H1 (cell line): Measurements from ENCODE around the gene AKT1. TPM values are rescaled to one million over a fixed set of nuclear protein-coding genes. Genes with fewer than 3 reads are reported as not detected.

Source experiments
- ASH2L ChIP-seq: fragments of 200-600, 300-600 bp; sonication (generic); IDR thresholded peaks from one replicate; pipeline ENCODE4 v1.7.1; 2017; ENCODE audit warnings: low read length
- BACH1 ChIP-seq: IDR thresholded peaks from 2 replicates; pipeline ENCODE4 v1.6.1; 2012; ENCODE audit warnings: low read length, improper control_type of control experiment
- BRCA1 ChIP-seq: IDR thresholded peaks from 2 replicates; pipeline ENCODE4 v1.6.1; 2012; ENCODE audit warnings: low read depth, low read length, improper control_type of control experiment
- CBX5 ChIP-seq: fragments of 300-800, 300-1000 bp; sonication (generic); IDR thresholded peaks from 2 replicates; pipeline ENCODE4 v1.7.1; 2016; ENCODE audit warnings: antibody characterized with exemption, low read length, low read depth
- CEBPB ChIP-seq: IDR thresholded peaks from 2 replicates; pipeline ENCODE4 v1.6.1; 2012; ENCODE audit warnings: low read depth, low read length
- EP300 ChIP-seq, 2 experiments: IDR thresholded peaks; 1 replicate in 1 of 2; 2 replicates in 1 of 2; pipeline ENCODE4 v1.6.1; 2011 to 2012; ENCODE audit warnings: low read depth in 2 of 2, low read length in 2 of 2, mild to moderate bottlenecking in 2 of 2, borderline replicate concordance in 1 of 2, inconsistent platforms in 1 of 2, moderate library complexity in 1 of 2
- GTF2F1 ChIP-seq: IDR thresholded peaks from 2 replicates; pipeline ENCODE4 v1.6.1; 2012; ENCODE audit warnings: low read depth, low read length, improper control_type of control experiment, borderline replicate concordance
- JUND ChIP-seq: IDR thresholded peaks from 2 replicates; pipeline ENCODE4 v1.6.1; 2011; ENCODE audit warnings: mild to moderate bottlenecking, improper control_type of control experiment, low read length
- POLR2A ChIP-seq, 2 experiments: IDR thresholded peaks; 1 replicate in 1 of 2; 2 replicates in 1 of 2; pipeline ENCODE4 v1.6.1; 2011; ENCODE audit warnings: low read depth in 2 of 2, low read length in 2 of 2, mild to moderate bottlenecking in 2 of 2; ENCODE audit errors: control extremely low read depth in 1 of 2
- RFX5 ChIP-seq: IDR thresholded peaks from 2 replicates; pipeline ENCODE4 v1.6.1; 2011; ENCODE audit warnings: low read depth, low read length, improper control_type of control experiment, borderline replicate concordance
- RXRA ChIP-seq: IDR thresholded peaks from 2 replicates; pipeline ENCODE4 v1.6.1; 2011; ENCODE audit warnings: low read depth, mild to moderate bottlenecking, low read length, moderate library complexity; ENCODE audit not compliant: insufficient read depth
- SAP30 ChIP-seq: fragments of 300-600 bp; sonication (generic); IDR thresholded peaks from 2 replicates; pipeline ENCODE4 v1.7.1; 2012; ENCODE audit warnings: low read length, moderate library complexity, mild to moderate bottlenecking, inconsistent platforms; ENCODE audit not compliant: insufficient read depth, insufficient replicate concordance
- SIN3A ChIP-seq, 2 experiments: IDR thresholded peaks in 1 of 2; conservative IDR thresholded peaks in 1 of 2; 2 replicates each; pipeline ENCODE4 v1.6.1; 2011 to 2012; ENCODE audit warnings: low read length in 2 of 2, improper control_type of control experiment in 1 of 2, low read depth in 1 of 2, mild to moderate bottlenecking in 1 of 2
- SIX5 ChIP-seq: IDR thresholded peaks from 2 replicates; pipeline ENCODE4 v1.6.1; 2011; ENCODE audit warnings: mild to moderate bottlenecking, low read depth, low read length
- SP2 ChIP-seq: IDR thresholded peaks from 2 replicates; pipeline ENCODE4 v1.6.1; 2012; ENCODE audit warnings: mild to moderate bottlenecking, low read length, inconsistent platforms
- SP4 ChIP-seq: IDR thresholded peaks from 2 replicates; pipeline ENCODE4 v1.6.1; 2012; ENCODE audit warnings: low read length, inconsistent platforms
- TAF1 ChIP-seq: IDR thresholded peaks from 2 replicates; pipeline ENCODE4 v1.6.1; 2011; ENCODE audit warnings: mild to moderate bottlenecking, low read depth, low read length
- TCF12 ChIP-seq: IDR thresholded peaks from 2 replicates; pipeline ENCODE4 v1.6.1; 2011; ENCODE audit warnings: low read depth, mild to moderate bottlenecking, low read length
- TEAD4 ChIP-seq: IDR thresholded peaks from 2 replicates; pipeline ENCODE4 v1.6.1; 2012; ENCODE audit warnings: low read depth, low read length, inconsistent platforms, mixed read lengths
- ZNF274 ChIP-seq: IDR thresholded peaks from 2 replicates; pipeline ENCODE4 v1.7.0; 2012; ENCODE audit warnings: low read length, borderline replicate concordance; ENCODE audit errors: extremely low read depth
- polyA plus RNA-seq, 7 experiments: library from polyadenylated mRNA; depleted of rRNA in 3 of 7; stranded (reverse) in 5 of 7; unstranded in 2 of 7; fragments of >200 nt in 5 of 7; fragments of 200-250 nt in 2 of 7; gene quantifications; 1 replicate in 5 of 7; 2 replicates in 1 of 7; 4 replicates in 1 of 7; pipeline versions ENCODE4 v1.2.1 to v1.2.3, GENCODE V29; 2011 to 2013; ENCODE audit warnings: missing spikeins in 2 of 7, mixed read lengths in 2 of 7
- total RNA-seq: library from RNA; stranded (reverse); fragmentation: NEBNext Ultra II Directional; extraction: Animal tissue kit (Norgen Biotek cat#: 25700); gene quantifications from 2 replicates; pipeline ENCODE4 v1.2.1, GENCODE V29; 2021
- TF ChIP-seq, protein P1 (sequence below): IDR thresholded peaks from 2 replicates; pipeline ENCODE4 v1.6.1; 2012; ENCODE audit warnings: inconsistent platforms
- TF ChIP-seq, protein P2 (sequence below): IDR thresholded peaks from 2 replicates; pipeline ENCODE4 v1.6.1; 2012; ENCODE audit warnings: low read length, inconsistent platforms

AKT1 gene
- total and polyA plus RNA-seq, 2 of the 8 experiments (the other 6 are each of a cell fraction or from before 2014, with no cell fraction given): 68.1 to 71.5 TPM

DNA sequence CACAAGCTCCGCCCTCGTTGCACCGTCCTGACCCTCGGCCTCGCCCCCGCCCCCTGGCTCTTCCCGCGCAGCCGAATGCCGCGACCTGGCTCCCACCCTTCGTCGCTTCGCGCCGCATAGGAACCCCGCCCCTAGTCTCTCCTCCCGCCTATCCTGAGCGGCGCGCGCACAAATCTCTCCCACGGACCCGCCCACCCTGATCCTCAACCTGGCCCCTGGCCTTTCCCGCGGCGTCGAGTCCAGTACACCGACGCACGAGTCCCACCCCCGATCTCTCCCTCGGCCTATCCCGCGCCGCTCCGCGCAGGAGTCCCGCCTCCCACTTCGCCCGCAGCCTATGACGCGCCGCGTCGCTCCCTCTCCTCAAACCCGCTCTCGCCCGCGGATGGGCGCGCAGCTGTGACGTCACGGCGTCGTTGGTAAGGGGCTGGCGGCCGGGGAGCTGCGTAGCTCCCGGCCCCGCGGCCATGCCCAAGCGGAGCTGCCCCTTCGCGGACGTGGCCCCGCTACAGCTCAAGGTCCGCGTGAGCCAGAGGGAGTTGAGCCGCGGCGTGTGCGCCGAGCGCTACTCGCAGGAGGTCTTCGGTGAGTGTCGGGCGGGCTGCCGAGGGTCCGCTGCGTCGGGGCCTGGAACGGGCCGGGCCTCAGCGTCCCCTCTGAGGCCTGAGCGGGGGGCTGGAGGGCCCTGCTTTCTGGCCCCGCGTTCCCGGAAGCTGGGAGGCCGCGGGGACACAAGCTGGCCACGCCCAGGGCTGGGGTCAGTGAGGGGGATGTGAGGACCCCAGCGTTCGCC lies 42.6 kb downstream of the AKT1 start, which contains the start of gene SIVA1 (continued):
- 0 out of 4 replicates have a peak, but pooled peaks of 1 of the 2 experiments have one; percentile 69 for TF ChIP-seq SIN3A (conservative IDR thresholded peaks at IDR 0.05 in 1 of 2, IDR thresholded peaks at IDR 0.05 in 1 of 2; ENCODE audit: low read depth in 1 of 2, low read length in 2 of 2)
- TF ChIP-seq CBX5: no peak
- TF ChIP-seq, protein P1, sequence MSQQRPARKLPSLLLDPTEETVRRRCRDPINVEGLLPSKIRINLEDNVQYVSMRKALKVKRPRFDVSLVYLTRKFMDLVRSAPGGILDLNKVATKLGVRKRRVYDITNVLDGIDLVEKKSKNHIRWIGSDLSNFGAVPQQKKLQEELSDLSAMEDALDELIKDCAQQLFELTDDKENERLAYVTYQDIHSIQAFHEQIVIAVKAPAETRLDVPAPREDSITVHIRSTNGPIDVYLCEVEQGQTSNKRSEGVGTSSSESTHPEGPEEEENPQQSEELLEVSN: peak; percentile 86
- TF ChIP-seq SIX5: no peak
- no peak; the same call in 1 of the 2 replicates for TF ChIP-seq GTF2F1
- peak; percentile 80 for TF ChIP-seq TAF1
- TF ChIP-seq TEAD4: no peak
- TF ChIP-seq RFX5: no peak
- TF ChIP-seq POLR2A (IDR thresholded peaks at IDR 0.05; ENCODE audit: control extremely low read depth in 1 of 2, low read depth in 2 of 2, low read length in 2 of 2): peak in 1 of 2 experiments; percentile 91; a peak in 2 of 3 replicates
- TF ChIP-seq CEBPB: no peak
- TF ChIP-seq SAP30: no peak
- TF ChIP-seq JUND: 0 out of 2 replicates have a peak, but pooled peaks have one; percentile 46
- TF ChIP-seq BRCA1: peak; percentile 24; the same call in 1 of the 2 replicates
- no peak for TF ChIP-seq EP300 (IDR thresholded peaks at IDR 0.05; ENCODE audit: borderline replicate concordance in 1 of 2, low read depth in 2 of 2, low read length in 2 of 2)
- TF ChIP-seq BACH1: peak; percentile 67; the same call in 1 of the 2 replicates
- TF ChIP-seq ASH2L: peak; percentile 78
- peak; percentile 75; the same call in 1 of the 2 replicates for TF ChIP-seq SP4
- TF ChIP-seq RXRA: no peak
- TF ChIP-seq, protein P2, sequence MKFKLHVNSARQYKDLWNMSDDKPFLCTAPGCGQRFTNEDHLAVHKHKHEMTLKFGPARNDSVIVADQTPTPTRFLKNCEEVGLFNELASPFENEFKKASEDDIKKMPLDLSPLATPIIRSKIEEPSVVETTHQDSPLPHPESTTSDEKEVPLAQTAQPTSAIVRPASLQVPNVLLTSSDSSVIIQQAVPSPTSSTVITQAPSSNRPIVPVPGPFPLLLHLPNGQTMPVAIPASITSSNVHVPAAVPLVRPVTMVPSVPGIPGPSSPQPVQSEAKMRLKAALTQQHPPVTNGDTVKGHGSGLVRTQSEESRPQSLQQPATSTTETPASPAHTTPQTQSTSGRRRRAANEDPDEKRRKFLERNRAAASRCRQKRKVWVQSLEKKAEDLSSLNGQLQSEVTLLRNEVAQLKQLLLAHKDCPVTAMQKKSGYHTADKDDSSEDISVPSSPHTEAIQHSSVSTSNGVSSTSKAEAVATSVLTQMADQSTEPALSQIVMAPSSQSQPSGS: no peak
- TF ChIP-seq SP2: peak; percentile 41; the same call in 1 of the 2 replicates
- no peak for TF ChIP-seq TCF12
- TF ChIP-seq ZNF274: no peak
